GM12878 (cell line): ENCODE results near the gene DCAF12L2.

Experiments used
- CTCF ChIP-seq, 3 experiments: IDR thresholded peaks in 2 of 3; conservative IDR thresholded peaks in 1 of 3; 2 replicates each; pipeline ENCODE4 v1.5.1; 2011; ENCODE audit warnings: low read depth in 3 of 3, low read length in 3 of 3, mild to moderate bottlenecking in 3 of 3, control low read depth in 2 of 3, moderate library complexity in 2 of 3, inconsistent platforms in 1 of 3, mixed read lengths in 1 of 3; ENCODE audit not compliant: control insufficient read depth in 2 of 3, insufficient read depth in 1 of 3; ENCODE audit errors: extremely low read depth in 1 of 3
- EZH2 ChIP-seq: IDR thresholded peaks from 2 replicates; pipeline ENCODE4 v1.6.1; 2012; ENCODE audit warnings: low read depth, mild to moderate bottlenecking, control low read depth, inconsistent platforms, low read length, borderline replicate concordance; ENCODE audit not compliant: control insufficient read depth
- GABPA ChIP-seq: IDR thresholded peaks from 2 replicates; pipeline ENCODE4 v1.6.1; 2014; ENCODE audit warnings: antibody characterized with exemption, low read depth, mild to moderate bottlenecking, inconsistent platforms
- NBN ChIP-seq: fragments of 450-650 bp; IDR thresholded peaks from 2 replicates; pipeline ENCODE4 v1.6.1; 2016
- POLR2A ChIP-seq: IDR thresholded peaks from 2 replicates; pipeline ENCODE4 v1.6.1; 2011; ENCODE audit warnings: low read depth, mild to moderate bottlenecking, low read length
- POLR2AphosphoS5 ChIP-seq: IDR thresholded peaks from 2 replicates; pipeline ENCODE4 v1.6.1; 2011; ENCODE audit warnings: mild to moderate bottlenecking, low read length, inconsistent platforms
- PRDM15 ChIP-seq: fragments of 450-650 bp; formaldehyde crosslinking; IDR thresholded peaks from 2 replicates; pipeline ENCODE4 v1.4.0; 2020; ENCODE audit warnings: mild to moderate bottlenecking, moderate library complexity
- RAD21 ChIP-seq: IDR thresholded peaks from 2 replicates; pipeline ENCODE4 v1.6.1; 2011; ENCODE audit warnings: mild to moderate bottlenecking, low read depth, low read length, moderate library complexity; ENCODE audit not compliant: insufficient read depth
- TCF12 ChIP-seq: IDR thresholded peaks from 2 replicates; pipeline ENCODE4 v1.6.1; 2011; ENCODE audit warnings: low read depth, mild to moderate bottlenecking, low read length
- USF2 ChIP-seq: IDR thresholded peaks from 2 replicates; pipeline ENCODE4 v1.6.1; 2011; ENCODE audit warnings: low read depth, low read length, improper control_type of control experiment, borderline replicate concordance
- ZBED1 ChIP-seq: IDR thresholded peaks from 2 replicates; pipeline ENCODE4 v1.6.1; 2016; ENCODE audit warnings: borderline replicate concordance

- TF ChIP-seq EZH2 = no peak
- TF ChIP-seq RAD21 = no peak
- no peak for TF ChIP-seq GABPA
- no peak for TF ChIP-seq POLR2AphosphoS5
- TF ChIP-seq TCF12 = no peak
- no peak for TF ChIP-seq POLR2A
- no peak for TF ChIP-seq CTCF (IDR thresholded peaks at IDR 0.05 in 2 of 3, conservative IDR thresholded peaks at IDR 0.05 in 1 of 3; ENCODE audit: control insufficient read depth in 2 of 3, extremely low read depth in 1 of 3, insufficient read depth in 1 of 3, low read depth in 3 of 3, low read length in 3 of 3)
- TF ChIP-seq NBN = no peak
- TF ChIP-seq USF2 = no peak
- TF ChIP-seq ZBED1 = no peak
- no peak for TF ChIP-seq PRDM15 (CRISPR knock-in tag)
These were observed 11.2 kb upstream of the DCAF12L2 start for GRCh38 chrX:126177133-126177840.
